ENCODE data around the gene STAM2. TPM values are rescaled to one million over a fixed set of nuclear protein-coding genes. Genes with fewer than 3 reads are reported as not detected.
"Not testable (repeated sequence)": the region's sequence is repeated elsewhere in the genome, so short reads cannot be mapped to it uniquely, and the experiment has no call there.

STAM2 gene
- total RNA-seq, result 10 to 100 TPM; 25.9 to 27.7 TPM
- long read RNA-seq, full-length matches to known transcripts, result 4 of 5 reads
- long read RNA-seq, partial matches to known transcripts, result 0 of 5 reads
- long read RNA-seq, other reads (novel, unspliced or antisense), result 1 of 5 reads

DNA sequence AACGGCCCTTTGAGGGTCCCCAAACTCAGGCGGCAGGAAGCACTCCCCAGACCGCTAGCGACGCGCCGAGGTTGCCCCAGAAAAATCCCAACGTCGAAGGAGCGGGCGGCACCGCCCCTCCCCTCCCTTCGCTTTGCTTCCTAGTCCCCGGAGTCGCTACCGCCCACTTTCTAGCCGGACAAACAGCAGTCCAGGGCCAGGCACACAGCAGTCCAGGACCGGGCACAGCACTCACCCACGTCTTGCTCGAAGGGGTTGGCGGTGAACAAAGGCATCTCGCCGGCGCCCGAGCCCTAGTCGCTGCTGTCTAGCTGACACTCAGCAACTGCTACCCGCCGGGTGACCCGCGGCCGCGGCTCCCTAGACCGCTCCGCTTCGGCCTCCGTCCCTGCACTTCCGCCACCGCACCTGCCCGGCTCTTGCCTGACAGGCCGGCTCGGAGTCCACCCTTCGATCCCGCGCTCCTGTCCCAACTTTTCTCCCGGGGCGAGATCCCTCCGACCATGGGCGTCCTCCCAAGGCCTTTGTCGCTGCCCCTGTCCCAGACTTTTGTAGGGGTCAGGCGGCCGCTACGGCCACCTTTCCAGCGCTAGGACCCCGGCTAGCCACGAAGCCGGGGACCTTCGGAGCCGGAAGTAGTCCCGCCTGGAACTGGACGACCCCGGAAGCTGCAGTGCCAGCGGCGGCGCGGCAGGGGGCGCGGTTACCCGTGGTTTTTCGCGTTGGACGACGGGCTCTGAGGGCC, at the start of gene STAM2:
TSS of gene STAM2 (minus strand) at position 396 of the 745 bp plus-strand sequence. CDS start at position 275, 121 bp downstream.
- intact Hi-C loops (cut with DNase I), result loop anchor here in 1 of 2 donors (5.0 kb wide), 1 partner anchor 138 kb away; no protein-coding TSS in a partner anchor
- peak; percentile 93 to 94 for ATAC-seq
- peak; percentile 92 for DNase-seq

GRCh38 chr2:152223977-152224376, 48.4 kb upstream of the STAM2 start:
- intact Hi-C loops (cut with DNase I), result no loop called here
- peak; percentile 51 to 79 for ATAC-seq
- no peak for DNase-seq

- DNase-seq, result peak; percentile 60
- intact Hi-C loops (cut with DNase I), result no loop called here
- ATAC-seq, result peak; percentile 66 to 79
Measured at GRCh38 chr2:152222975-152223637, 47.5 kb upstream of the STAM2 start.

GRCh38 chr2:152221839-152222238, 46.3 kb upstream of the STAM2 start:
- no peak for ATAC-seq
- no peak for DNase-seq
- intact Hi-C loops (cut with DNase I), result no loop called here

DNA sequence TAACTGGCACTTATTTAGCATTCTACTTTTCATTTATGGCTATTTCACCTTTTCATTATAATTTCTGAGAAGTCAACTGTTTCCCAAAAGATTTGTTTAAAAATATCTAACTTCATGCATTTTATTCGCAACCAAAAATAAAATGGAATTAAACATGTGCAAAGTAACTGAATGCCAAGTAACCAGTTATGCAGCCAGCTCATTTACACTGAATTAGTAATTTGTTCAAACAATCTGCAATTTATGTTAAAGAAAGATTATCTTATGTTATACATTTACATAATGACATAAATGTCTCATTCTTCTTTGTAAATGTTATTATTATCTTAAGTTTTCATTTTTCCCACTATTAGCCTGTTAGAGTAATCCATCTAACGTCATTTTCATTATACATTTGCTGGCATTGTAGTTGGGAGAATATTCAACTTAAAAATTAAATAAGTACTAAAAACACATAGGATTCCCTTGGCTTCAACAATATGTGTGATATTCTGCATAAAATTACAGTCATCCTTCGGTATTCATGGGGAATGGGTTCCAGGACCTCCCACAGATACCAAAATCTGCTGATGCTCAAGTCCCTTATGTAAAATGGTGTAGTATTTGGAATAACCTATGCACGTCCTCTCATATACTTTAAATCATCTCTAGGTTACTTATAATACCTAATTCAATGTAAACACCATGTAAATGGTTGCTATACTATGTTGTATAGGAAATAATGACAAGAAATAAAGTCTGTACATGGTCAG, 43.7 kb upstream of the STAM2 start:
- DNase-seq (no peak), ATAC-seq (no peak)
- intact Hi-C loops (cut with DNase I), result no loop called here

DNA sequence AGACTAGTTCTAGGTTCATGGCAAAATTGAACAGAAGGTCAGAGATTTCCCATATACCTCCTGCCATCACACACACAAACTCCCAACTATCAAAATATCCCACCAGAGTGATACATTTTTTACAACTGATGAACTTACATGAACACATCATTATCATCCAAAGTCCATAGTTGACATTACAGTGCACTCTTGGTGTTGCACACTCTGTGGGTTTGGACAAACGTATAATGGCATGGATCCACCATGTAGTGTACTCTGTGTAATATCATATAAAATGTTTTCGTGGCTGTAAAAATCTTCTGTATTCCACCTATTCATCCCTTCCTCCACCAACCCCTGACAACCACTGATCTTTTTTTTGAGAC, 25.9 kb upstream of the STAM2 start:
- DNase-seq, result no peak
- intact Hi-C loops (cut with DNase I), result no loop called here
- ATAC-seq, result no peak

GRCh38 chr2:152200565-152201465, 25.3 kb upstream of the STAM2 start:
- DNase-seq (peak; percentile 92), ATAC-seq (peak; percentile 95 to 100)
- intact Hi-C loops (cut with DNase I), result no loop called here

- DNase-seq, result no peak
- no peak for ATAC-seq
- intact Hi-C loops (cut with DNase I), result no loop called here
Measured at GRCh38 chr2:152200101-152200500, 24.5 kb upstream of the STAM2 start.

GRCh38 chr2:152198499-152198898, 22.9 kb upstream of the STAM2 start:
- ATAC-seq, result no peak
- intact Hi-C loops (cut with DNase I), result no loop called here

DNA sequence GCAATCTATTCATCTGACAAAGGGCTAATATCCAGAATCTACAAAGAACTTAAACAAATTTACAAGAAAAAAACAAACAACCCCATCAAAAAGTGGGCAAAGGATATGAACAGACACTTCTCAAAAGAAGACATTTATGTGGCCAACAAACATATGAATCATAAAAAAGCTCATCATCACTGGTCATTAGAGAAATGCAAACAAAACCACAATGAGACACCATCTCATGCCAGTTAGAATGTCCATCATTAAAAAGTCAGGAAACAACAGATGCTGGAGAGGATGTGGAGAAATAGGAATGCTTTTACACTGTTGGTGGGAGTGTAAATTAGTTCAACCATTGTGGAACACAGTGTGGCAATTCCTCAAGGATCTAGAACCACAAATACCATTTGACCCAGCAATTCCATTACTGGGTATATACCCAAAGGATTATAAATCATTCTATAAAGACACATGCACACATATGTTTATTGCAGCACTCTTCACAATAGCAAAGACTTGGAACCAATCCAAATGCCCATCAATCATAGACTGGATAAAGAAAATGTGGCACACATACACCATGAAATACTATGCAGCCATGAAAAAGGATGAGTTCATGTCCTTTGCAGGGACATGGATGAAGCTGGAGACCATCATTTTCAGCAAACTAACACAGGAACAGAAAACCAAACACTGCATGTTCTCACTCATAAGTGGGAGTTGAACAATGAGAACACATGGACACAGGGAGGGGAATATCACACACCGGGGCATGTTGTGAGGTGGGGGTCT, 22.1 kb upstream of the STAM2 start:
- DNase-seq; ATAC-seq; intact Hi-C loops (cut with DNase I): not testable (repeated sequence)

More at GRCh38 chr2:152198499-152198898, 22.9 kb upstream of the STAM2 start:
- DNase-seq, result no peak

GRCh38 chr2:152189622-152190495, 14.3 kb upstream of the STAM2 start:
- peak; percentile 90 to 93 for ATAC-seq
- peak; percentile 39 for DNase-seq
- intact Hi-C loops (cut with DNase I), result loop anchor here (2.0 to 5.0 kb wide), 3 partner anchors 147 to 447 kb away; partner anchors contain the start of gene FMNL2 (in 1 of the 2)

DNA sequence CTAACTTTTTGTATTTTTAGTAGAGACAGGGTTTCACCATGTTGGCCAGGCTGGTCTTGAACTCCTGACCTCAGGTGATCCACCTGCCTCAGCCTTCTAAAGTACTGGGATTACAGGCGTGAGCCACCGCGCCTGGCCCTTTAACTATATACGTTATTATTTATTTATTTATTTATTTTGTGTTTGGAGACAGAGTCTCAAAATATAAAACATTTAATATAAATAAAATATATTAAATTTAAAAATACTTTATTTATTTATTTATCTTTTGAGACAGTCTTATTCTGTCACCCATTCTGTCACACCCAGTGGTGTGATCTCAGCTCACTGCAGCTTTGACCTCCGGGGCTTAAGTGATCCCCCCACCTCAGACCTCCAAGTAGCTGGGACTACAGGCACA, 11.2 kb upstream of the STAM2 start:
- not testable (repeated sequence) for DNase-seq, ATAC-seq
- intact Hi-C loops (cut with DNase I), result loop anchor here in 1 of 2 donors (5.0 kb wide), 1 partner anchor 450 kb away; no protein-coding TSS in a partner anchor

- no peak for ATAC-seq
- DNase-seq, result no peak
- intact Hi-C loops (cut with DNase I), result loop anchor here in 1 of 2 donors (5.0 kb wide), 1 partner anchor 451 kb away; no protein-coding TSS in a partner anchor
Measured at GRCh38 chr2:152186262-152186661, 10.7 kb upstream of the STAM2 start.

- ATAC-seq, result no peak
- DNase-seq, result no peak
- intact Hi-C loops (cut with DNase I), result no loop called here
Measured at GRCh38 chr2:152183401-152184073, 8.0 kb upstream of the STAM2 start.

- DNase-seq, ATAC-seq: not testable (repeated sequence)
- intact Hi-C loops (cut with DNase I), result loop anchor here in 1 of 2 donors (5.0 kb wide), 1 partner anchor 140 kb away; no protein-coding TSS in a partner anchor
Measured at GRCh38 chr2:152177667-152178066, 2.1 kb upstream of the STAM2 start.

Measured in left cardiac atrium (tissue), 4 donors.